Measurements from ENCODE around the gene DAB2IP. TPM values are rescaled to one million over a fixed set of nuclear protein-coding genes. Genes with fewer than 3 reads are reported as not detected.

The DAB2IP gene
- total RNA-seq, 1 experiment from 2014 or later, result 46.7 TPM

- H2AFZ ChIP-seq, result no peak overlapping the region
- peaks cover 44% of the 10 kb centered on the region for H3K4me1 ChIP-seq (replicated peaks; ENCODE audit: insufficient read depth)
- H3K36me3 ChIP-seq (ENCODE audit: low read depth), result no peaks in the 10 kb centered on the region
- no peaks in the 10 kb centered on the region for H3K9me2 ChIP-seq (ENCODE audit: insufficient read depth)
- H3K4me3 ChIP-seq, result no peak overlapping the region
- H4K20me1 ChIP-seq (ENCODE audit: insufficient read depth), result peaks cover 27% of the 10 kb centered on the region
- DNase-seq, result no peak
- peaks cover 11% of the 10 kb centered on the region; the same call in 1 of the 2 replicates for H3F3A ChIP-seq (ENCODE audit: insufficient read depth, low read depth)
- no peak for TF ChIP-seq EZH2 (IDR thresholded peaks at IDR 0.05; ENCODE audit: low read depth)
- TF ChIP-seq, protein P1, sequence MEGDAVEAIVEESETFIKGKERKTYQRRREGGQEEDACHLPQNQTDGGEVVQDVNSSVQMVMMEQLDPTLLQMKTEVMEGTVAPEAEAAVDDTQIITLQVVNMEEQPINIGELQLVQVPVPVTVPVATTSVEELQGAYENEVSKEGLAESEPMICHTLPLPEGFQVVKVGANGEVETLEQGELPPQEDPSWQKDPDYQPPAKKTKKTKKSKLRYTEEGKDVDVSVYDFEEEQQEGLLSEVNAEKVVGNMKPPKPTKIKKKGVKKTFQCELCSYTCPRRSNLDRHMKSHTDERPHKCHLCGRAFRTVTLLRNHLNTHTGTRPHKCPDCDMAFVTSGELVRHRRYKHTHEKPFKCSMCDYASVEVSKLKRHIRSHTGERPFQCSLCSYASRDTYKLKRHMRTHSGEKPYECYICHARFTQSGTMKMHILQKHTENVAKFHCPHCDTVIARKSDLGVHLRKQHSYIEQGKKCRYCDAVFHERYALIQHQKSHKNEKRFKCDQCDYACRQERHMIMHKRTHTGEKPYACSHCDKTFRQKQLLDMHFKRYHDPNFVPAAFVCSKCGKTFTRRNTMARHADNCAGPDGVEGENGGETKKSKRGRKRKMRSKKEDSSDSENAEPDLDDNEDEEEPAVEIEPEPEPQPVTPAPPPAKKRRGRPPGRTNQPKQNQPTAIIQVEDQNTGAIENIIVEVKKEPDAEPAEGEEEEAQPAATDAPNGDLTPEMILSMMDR (conservative IDR thresholded peaks at IDR 0.05), result 0 out of 2 replicates have a peak, but pooled peaks have one; percentile 2
- H3K4me2 ChIP-seq, result peak overlapping the region; percentile 78; the same call in 1 of the 2 replicates
- no peaks in the 10 kb centered on the region for H3K27me3 ChIP-seq (ENCODE audit: insufficient read depth, low read depth)
- intact Hi-C loops (cut with micrococcal nuclease; ENCODE audit: unreplicated experiment), result loop anchor here (1.0 kb wide), 1 partner anchor 247 kb away; no protein-coding TSS in a partner anchor
- no peaks in the 10 kb centered on the region for H3K9me3 ChIP-seq (ENCODE audit: insufficient read depth, low read depth)
- CTCF ChIA-PET, result interaction anchor here (0.6 kb wide), 1 partner anchor 10 kb away, joined by 3 read pairs; no protein-coding TSS in a partner anchor
- H3K79me2 ChIP-seq (ENCODE audit: low read depth), result peaks cover 30% of the 10 kb centered on the region
- POLR2A ChIA-PET (ENCODE audit: unreplicated experiment), result no interaction called here
- H3K27ac ChIP-seq, result no peak overlapping the region
- BruUV-seq (replicated peaks), result no TSS peak
Measured at GRCh38 chr9:121744687-121745395, 93.4 kb downstream of the DAB2IP start.

GRCh38 chr9:121745396-121745695 lies 93.9 kb downstream of the DAB2IP start:
- H3K27ac ChIP-seq, result no peak overlapping the region
- no peaks in the 10 kb centered on the region for H3K9me3 ChIP-seq (ENCODE audit: insufficient read depth, low read depth)
- H2AFZ ChIP-seq, result no peak overlapping the region
- H3K27me3 ChIP-seq (ENCODE audit: insufficient read depth, low read depth), result no peaks in the 10 kb centered on the region
- peaks cover 11% of the 10 kb centered on the region; the same call in 1 of the 2 replicates for H3F3A ChIP-seq (ENCODE audit: insufficient read depth, low read depth)
- no peak for TF ChIP-seq EZH2 (IDR thresholded peaks at IDR 0.05; ENCODE audit: low read depth)
- TF ChIP-seq, protein P1 (conservative IDR thresholded peaks at IDR 0.05), result no peak
- no peak overlapping the region for H3K4me3 ChIP-seq
- ChIA-PET POLR2A (ENCODE audit: unreplicated experiment) (no interaction called here), CTCF (interaction anchor here (0.6 kb wide), 1 partner anchor 10 kb away, joined by 3 read pairs; no protein-coding TSS in a partner anchor)
- H3K36me3 ChIP-seq (ENCODE audit: low read depth), result no peaks in the 10 kb centered on the region
- H3K9me2 ChIP-seq (ENCODE audit: insufficient read depth), result no peaks in the 10 kb centered on the region
- no peak for DNase-seq
- H3K4me2 ChIP-seq, result no peak overlapping the region
- peaks cover 31% of the 10 kb centered on the region for H4K20me1 ChIP-seq (ENCODE audit: insufficient read depth)
- intact Hi-C loops (cut with micrococcal nuclease; ENCODE audit: unreplicated experiment), result no loop called here
- BruUV-seq (replicated peaks), result no TSS peak
- peaks cover 44% of the 10 kb centered on the region for H3K4me1 ChIP-seq (replicated peaks; ENCODE audit: insufficient read depth)
- H3K79me2 ChIP-seq (ENCODE audit: low read depth), result peaks cover 25% of the 10 kb centered on the region

- H3K79me2 ChIP-seq (ENCODE audit: low read depth), result peaks cover 25% of the 10 kb centered on the region
- POLR2A ChIA-PET (ENCODE audit: unreplicated experiment), result no interaction called here
- no TSS peak for BruUV-seq (replicated peaks)
Measured at GRCh38 chr9:121746411-121746810, 95.0 kb downstream of the DAB2IP start.

More at GRCh38 chr9:121746411-121746810, 95.0 kb downstream of the DAB2IP start:
- Histone ChIP-seq H3K4me1 (replicated peaks; ENCODE audit: insufficient read depth) (peaks cover 35% of the 10 kb centered on the region), H3K4me2 (no peak overlapping the region), H3F3A (ENCODE audit: insufficient read depth, low read depth) (peaks cover 10% of the 10 kb centered on the region; the same call in 1 of the 2 replicates), H3K9me2 (ENCODE audit: insufficient read depth) (no peaks in the 10 kb centered on the region), H2AFZ (no peak overlapping the region), H3K27me3 (ENCODE audit: insufficient read depth, low read depth) (no peaks in the 10 kb centered on the region), H3K36me3 (ENCODE audit: low read depth) (no peaks in the 10 kb centered on the region), H4K20me1 (ENCODE audit: insufficient read depth) (peaks cover 35% of the 10 kb centered on the region), H3K9me3 (ENCODE audit: insufficient read depth, low read depth) (no peaks in the 10 kb centered on the region), H3K4me3 (no peak overlapping the region), H3K27ac (no peak overlapping the region)
- TF ChIP-seq, protein P1 (conservative IDR thresholded peaks at IDR 0.05), result no peak
- TF ChIP-seq EZH2 (IDR thresholded peaks at IDR 0.05; ENCODE audit: low read depth), result no peak
- CTCF ChIA-PET, result interaction anchor here (0.6 kb wide), 1 partner anchor 19 kb away, joined by 6 read pairs; no protein-coding TSS in a partner anchor
- intact Hi-C loops (cut with micrococcal nuclease; ENCODE audit: unreplicated experiment), result no loop called here
- no peak for DNase-seq

Measured in PC-9 (cell line).